Coronary artery (tissue), 2 donors: ENCODE results near the gene GLIPR2.

ENCODE experiments used
- DNase-seq: peaks from one replicate; pipeline ENCODE4 v3.0.0-alpha.2; 2017; ENCODE audit warnings: low spot score
- H3K27ac ChIP-seq, 2 donors: fragments of 200-600 bp; sonication (generic); one replicate each; pipeline ENCODE4 v1.5.1; 2016 to 2019
- H3K4me3 ChIP-seq: fragments of 200-600 bp; sonication (generic); 2 replicates; pipeline ENCODE4 v1.5.1; 2016; ENCODE audit warnings: mild to moderate bottlenecking, moderate library complexity
- TF ChIP-seq, protein P1 (sequence below): fragments of 200-600 bp; sonication (generic); IDR thresholded peaks from one replicate; pipeline ENCODE4 v1.5.1; 2019; ENCODE audit warnings: antibody characterized with exemption

The GLIPR2 gene

GRCh38 chr9:36137392-36138004, 965 bp downstream of the GLIPR2 start:
- DNase-seq = no peak
- Histone ChIP-seq H3K27ac (peak overlapping the region; percentile 66 to 79), H3K4me3 (peak overlapping the region; percentile 93)
- TF ChIP-seq, protein P1, sequence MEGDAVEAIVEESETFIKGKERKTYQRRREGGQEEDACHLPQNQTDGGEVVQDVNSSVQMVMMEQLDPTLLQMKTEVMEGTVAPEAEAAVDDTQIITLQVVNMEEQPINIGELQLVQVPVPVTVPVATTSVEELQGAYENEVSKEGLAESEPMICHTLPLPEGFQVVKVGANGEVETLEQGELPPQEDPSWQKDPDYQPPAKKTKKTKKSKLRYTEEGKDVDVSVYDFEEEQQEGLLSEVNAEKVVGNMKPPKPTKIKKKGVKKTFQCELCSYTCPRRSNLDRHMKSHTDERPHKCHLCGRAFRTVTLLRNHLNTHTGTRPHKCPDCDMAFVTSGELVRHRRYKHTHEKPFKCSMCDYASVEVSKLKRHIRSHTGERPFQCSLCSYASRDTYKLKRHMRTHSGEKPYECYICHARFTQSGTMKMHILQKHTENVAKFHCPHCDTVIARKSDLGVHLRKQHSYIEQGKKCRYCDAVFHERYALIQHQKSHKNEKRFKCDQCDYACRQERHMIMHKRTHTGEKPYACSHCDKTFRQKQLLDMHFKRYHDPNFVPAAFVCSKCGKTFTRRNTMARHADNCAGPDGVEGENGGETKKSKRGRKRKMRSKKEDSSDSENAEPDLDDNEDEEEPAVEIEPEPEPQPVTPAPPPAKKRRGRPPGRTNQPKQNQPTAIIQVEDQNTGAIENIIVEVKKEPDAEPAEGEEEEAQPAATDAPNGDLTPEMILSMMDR = no peak

- Histone ChIP-seq H3K4me3 (no peak overlapping the region), H3K27ac (no peak overlapping the region)
- DNase-seq = no peak
- TF ChIP-seq, protein P1 = no peak
Observed at GRCh38 chr9:36138496-36138895, 2.0 kb downstream of the GLIPR2 start.

- Histone ChIP-seq H3K4me3 (no peak overlapping the region), H3K27ac (no peak overlapping the region)
- TF ChIP-seq, protein P1 = no peak
- DNase-seq = no peak
Observed at GRCh38 chr9:36138901-36139300, 2.4 kb downstream of the GLIPR2 start.

DNA sequence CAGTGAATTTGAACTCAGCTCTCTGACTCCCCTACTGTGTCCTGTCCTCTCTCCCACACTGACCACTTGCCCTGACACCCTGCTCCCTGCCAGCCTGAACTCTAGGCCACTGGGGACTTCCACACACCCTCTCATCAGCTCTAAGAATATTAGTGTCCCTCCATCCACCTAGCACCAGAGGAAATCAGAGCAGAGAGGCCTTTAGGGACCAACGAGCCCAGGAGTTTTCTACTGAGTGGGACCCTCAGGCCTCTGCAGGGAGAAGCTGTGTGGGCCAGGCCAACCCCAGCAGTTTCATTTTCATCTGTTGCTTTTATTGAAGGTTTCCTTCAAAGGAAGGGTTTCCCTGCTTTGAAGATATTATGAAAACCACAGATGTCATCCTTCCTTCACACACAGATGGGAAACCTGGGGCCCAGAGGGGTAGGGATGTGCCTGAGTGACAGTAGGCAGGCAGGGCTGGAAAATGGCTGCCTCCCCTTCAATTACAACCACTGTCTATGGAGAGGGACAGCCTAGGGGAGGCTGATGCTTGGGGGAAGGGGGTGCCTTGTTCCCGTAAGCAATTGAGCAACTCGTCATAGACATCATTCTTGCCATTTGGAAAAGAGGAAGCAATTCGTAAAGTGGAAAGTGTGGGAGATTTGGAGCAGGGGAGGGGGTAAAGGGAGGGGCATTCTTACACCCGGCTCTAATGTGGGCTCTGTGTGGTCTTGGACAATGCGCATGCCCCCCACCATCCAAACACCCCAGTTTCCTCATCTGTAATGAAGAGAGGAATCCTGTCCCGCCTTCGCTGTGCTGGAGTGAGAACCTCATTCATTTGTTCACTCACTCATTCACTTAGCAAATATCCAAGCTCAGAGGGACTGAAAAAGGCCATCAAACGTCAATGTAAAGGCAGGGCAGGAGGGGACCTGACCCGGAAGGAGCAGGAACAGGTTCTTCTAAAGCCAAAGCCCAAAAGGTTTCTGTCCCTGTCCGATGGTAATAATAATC, 3.9 kb downstream of the GLIPR2 start:
- DNase-seq = no peak
- no peak overlapping the region for H3K4me3 ChIP-seq
- H3K27ac ChIP-seq = peak overlapping the region in 1 of 2 donors; percentile 46
- TF ChIP-seq, protein P1 = no peak

- TF ChIP-seq, protein P1 = no peak
- Histone ChIP-seq H3K4me3 (no peak overlapping the region), H3K27ac (no peak overlapping the region)
- DNase-seq = no peak
Observed at GRCh38 chr9:36141288-36141687, 4.8 kb downstream of the GLIPR2 start.

- no peak overlapping the region for H3K4me3 ChIP-seq
- DNase-seq = no peak
- H3K27ac ChIP-seq = peak overlapping the region in 1 of 2 donors; percentile 91
- TF ChIP-seq, protein P1 = no peak
Observed at GRCh38 chr9:36141761-36142160, 5.2 kb downstream of the GLIPR2 start.
